Left lung (tissue), 10 donors: ENCODE results near the gene ITGA8. TPM values are rescaled to one million over a fixed set of nuclear protein-coding genes. Genes with fewer than 3 reads are reported as not detected.

Source experiments
- ATAC-seq: fragments of 200-7000 bp; cut with Tn5 transposase; one replicate; pipeline ENCODE4 v1.9.1; 2020; ENCODE audit warnings: moderate library complexity
- DNase-seq, 4 donors: peaks; one replicate each; pipeline ENCODE4 v3.0.0-alpha.2; 2013 to 2020
- H3K27ac ChIP-seq, 2 donors: fragments of 200-600 bp; sonication (generic) in 1 of 2; one replicate each; pipeline versions ENCODE4 v1.5.0 to v1.8.0; 2020 to 2021
- H3K27me3 ChIP-seq, 2 donors: fragments of 200-600 bp; sonication (generic) in 1 of 2; one replicate each; pipeline versions ENCODE4 v1.5.0 to v1.8.0; 2020 to 2021
- H3K36me3 ChIP-seq, 2 donors: fragments of 200-600 bp; sonication (generic) in 1 of 2; one replicate each; pipeline versions ENCODE4 v1.5.0 to v1.8.0; 2020 to 2021
- H3K4me1 ChIP-seq, 2 donors: fragments of 200-600 bp; one replicate each; pipeline ENCODE4 v1.8.0; 2021
- H3K4me3 ChIP-seq, 2 donors: fragments of 200-600 bp; sonication (generic) in 1 of 2; one replicate each; pipeline versions ENCODE4 v1.5.0 to v1.8.0; 2020 to 2021; ENCODE audit warnings: mild to moderate bottlenecking in 1 of 2
- H3K9me3 ChIP-seq, 2 donors: fragments of 200-600 bp; sonication (generic) in 1 of 2; one replicate each; pipeline versions ENCODE4 v1.5.0 to v1.8.0; 2020 to 2021
- intact Hi-C, 2 donors: fragments of 100-400 bp; cut with DNase I; formaldehyde crosslinking; loops; one replicate each; pipeline versions ENCODE4 v1.11.2 to v1.14.2; 2022
- polyA plus RNA-seq, 6 donors: library from polyadenylated mRNA; unstranded; fragments of 120-200 nt; gene quantifications; one replicate each; pipeline ENCODE4 v1.2.1, GENCODE V29; 2013; ENCODE audit not compliant: insufficient read length in 6 of 6
- total RNA-seq, 2 donors: library from RNA; stranded (reverse); fragmentation: NEBNext Ultra II Directional; extraction: Animal tissue kit (Norgen Biotek cat#: 25700); gene quantifications; one replicate each; pipeline ENCODE4 v1.2.1, GENCODE V29; 2021
- TF ChIP-seq, protein P1 (sequence below), 2 donors: fragments of 200-600 bp; sonication (generic) in 1 of 2; IDR thresholded peaks; one replicate each; pipeline versions ENCODE4 v1.5.0 to v1.8.0; 2021; ENCODE audit warnings: antibody characterized with exemption in 2 of 2
- donor health status: DM: no; HTN: yes; CAD: no.
- donor health status: DM: no; HTN: no; CAD: no.

ITGA8 gene
- total and polyA plus RNA-seq, 8 donors = 23.7 to 83.3 (median 67.3) TPM

DNA sequence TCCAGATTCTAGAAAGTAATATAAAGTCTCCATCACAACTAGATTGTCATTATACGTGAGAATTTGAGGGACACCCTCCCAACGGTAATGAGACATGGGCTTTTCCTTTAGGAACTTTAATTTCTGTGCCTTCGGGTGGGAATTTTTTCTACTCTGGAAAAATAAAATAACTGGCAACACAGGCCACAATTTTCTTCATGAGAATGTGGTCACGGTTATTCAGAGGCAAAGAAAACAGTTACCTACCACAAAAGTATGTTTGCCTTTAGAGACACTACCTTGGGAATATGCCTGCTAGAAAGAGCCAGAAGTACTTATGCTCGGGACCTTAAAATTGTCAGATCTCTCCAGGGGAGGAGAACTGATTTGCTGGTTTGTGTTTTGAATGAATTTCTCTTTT, 99.4 kb downstream of the ITGA8 start:
- Histone ChIP-seq H3K27ac (no peak overlapping the region), H3K36me3 (no peaks in the 10 kb centered on the region), H3K9me3 (no peaks in the 10 kb centered on the region), H3K4me1 (no peaks in the 10 kb centered on the region), H3K27me3 (no peaks in the 10 kb centered on the region), H3K4me3 (no peak overlapping the region)
- TF ChIP-seq, protein P1, sequence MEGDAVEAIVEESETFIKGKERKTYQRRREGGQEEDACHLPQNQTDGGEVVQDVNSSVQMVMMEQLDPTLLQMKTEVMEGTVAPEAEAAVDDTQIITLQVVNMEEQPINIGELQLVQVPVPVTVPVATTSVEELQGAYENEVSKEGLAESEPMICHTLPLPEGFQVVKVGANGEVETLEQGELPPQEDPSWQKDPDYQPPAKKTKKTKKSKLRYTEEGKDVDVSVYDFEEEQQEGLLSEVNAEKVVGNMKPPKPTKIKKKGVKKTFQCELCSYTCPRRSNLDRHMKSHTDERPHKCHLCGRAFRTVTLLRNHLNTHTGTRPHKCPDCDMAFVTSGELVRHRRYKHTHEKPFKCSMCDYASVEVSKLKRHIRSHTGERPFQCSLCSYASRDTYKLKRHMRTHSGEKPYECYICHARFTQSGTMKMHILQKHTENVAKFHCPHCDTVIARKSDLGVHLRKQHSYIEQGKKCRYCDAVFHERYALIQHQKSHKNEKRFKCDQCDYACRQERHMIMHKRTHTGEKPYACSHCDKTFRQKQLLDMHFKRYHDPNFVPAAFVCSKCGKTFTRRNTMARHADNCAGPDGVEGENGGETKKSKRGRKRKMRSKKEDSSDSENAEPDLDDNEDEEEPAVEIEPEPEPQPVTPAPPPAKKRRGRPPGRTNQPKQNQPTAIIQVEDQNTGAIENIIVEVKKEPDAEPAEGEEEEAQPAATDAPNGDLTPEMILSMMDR (IDR thresholded peaks at IDR 0.05) = no peak
- no peak for ATAC-seq
- DNase-seq = no peak
- intact Hi-C loops = no loop called here

DNA sequence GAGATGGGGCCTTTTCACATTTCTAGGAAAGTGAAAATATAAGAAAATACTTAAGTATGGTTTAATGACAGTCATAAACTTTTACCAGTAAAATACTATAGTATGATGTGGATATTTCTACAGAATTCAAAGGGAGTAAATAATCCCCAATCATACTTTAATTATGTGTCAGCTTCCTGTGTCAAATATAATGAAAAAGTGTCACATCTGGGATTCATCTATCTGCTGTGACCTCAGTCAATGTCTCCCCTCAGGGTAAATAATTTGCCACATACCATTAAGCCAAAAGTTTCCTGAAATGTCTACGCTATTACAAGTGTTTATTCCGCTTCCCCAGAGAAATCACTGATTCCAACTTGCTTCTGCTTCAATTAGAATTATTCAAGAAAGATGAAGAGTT, 110.5 kb downstream of the ITGA8 start:
- no peaks in the 10 kb centered on the region for H3K9me3 ChIP-seq
- no peaks in the 10 kb centered on the region for H3K36me3 ChIP-seq
- H3K27ac ChIP-seq = no peak overlapping the region
- intact Hi-C loops = no loop called here
- H3K27me3 ChIP-seq = no peaks in the 10 kb centered on the region
- ATAC-seq = no peak
- H3K4me3 ChIP-seq = no peak overlapping the region
- TF ChIP-seq, protein P1 (IDR thresholded peaks at IDR 0.05) = no peak
- no peaks in the 10 kb centered on the region for H3K4me1 ChIP-seq
- no peak for DNase-seq

DNA sequence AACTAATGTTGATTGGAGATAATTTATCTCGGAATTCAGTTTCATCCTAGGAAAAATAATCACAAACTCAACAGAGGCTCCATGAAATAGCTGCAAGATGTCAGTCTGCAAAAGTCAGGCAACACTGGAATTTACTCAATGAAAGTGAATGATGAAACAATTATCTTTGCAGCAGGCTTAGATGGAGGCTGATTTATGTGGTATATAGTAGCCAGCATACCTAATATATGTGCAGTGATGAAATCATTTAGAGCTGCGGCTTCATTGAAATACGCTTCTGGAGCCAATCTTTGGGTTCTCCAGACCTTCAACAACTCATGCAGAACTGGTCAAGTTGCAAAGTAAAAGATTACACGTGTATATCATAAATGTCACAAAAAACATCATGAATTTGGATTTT, 113.3 kb downstream of the ITGA8 start:
- no peak overlapping the region for H3K4me3 ChIP-seq
- no peak for DNase-seq
- no peak for ATAC-seq
- H3K27ac ChIP-seq = no peak overlapping the region
- H3K36me3 ChIP-seq = no peaks in the 10 kb centered on the region
- TF ChIP-seq, protein P1 (IDR thresholded peaks at IDR 0.05) = no peak
- H3K27me3 ChIP-seq = no peaks in the 10 kb centered on the region
- no peaks in the 10 kb centered on the region for H3K4me1 ChIP-seq
- intact Hi-C loops = no loop called here
- no peaks in the 10 kb centered on the region for H3K9me3 ChIP-seq

DNA sequence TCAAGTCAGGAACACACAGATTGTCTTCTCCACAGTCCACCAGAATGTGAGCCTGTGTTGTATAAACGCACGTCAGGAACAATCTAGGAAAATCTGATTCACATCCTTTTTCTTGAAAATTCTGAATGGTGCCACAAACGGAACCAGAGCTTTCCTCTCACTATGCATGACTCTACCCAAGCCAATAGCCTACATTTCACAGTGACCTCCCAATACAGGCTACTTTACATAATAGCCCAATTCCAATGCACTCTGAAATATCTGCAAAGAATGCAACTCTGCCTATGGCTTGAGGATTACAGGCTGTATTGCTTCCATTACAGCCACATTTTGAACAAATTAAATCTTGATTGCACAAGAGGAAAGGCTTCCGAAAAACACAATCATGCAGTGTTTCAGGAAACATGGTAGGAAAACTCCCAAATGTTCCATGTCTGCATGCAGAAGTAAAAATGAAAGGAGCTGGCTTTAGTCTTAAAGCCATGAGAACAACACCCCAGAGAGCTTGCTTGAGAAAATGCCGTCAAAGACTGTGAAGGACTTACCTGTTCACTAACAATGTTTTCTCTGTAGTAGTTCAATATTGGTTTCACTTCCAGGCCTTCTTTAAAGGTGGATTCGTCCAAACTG, 113.9 kb downstream of the ITGA8 start:
- TF ChIP-seq, protein P1 (IDR thresholded peaks at IDR 0.05) = no peak
- Histone ChIP-seq H3K27me3 (no peaks in the 10 kb centered on the region), H3K27ac (no peak overlapping the region), H3K4me3 (no peak overlapping the region), H3K9me3 (no peaks in the 10 kb centered on the region), H3K4me1 (no peaks in the 10 kb centered on the region), H3K36me3 (no peaks in the 10 kb centered on the region)
- DNase-seq (no peak), ATAC-seq (no peak)
- intact Hi-C loops = no loop called here

DNA sequence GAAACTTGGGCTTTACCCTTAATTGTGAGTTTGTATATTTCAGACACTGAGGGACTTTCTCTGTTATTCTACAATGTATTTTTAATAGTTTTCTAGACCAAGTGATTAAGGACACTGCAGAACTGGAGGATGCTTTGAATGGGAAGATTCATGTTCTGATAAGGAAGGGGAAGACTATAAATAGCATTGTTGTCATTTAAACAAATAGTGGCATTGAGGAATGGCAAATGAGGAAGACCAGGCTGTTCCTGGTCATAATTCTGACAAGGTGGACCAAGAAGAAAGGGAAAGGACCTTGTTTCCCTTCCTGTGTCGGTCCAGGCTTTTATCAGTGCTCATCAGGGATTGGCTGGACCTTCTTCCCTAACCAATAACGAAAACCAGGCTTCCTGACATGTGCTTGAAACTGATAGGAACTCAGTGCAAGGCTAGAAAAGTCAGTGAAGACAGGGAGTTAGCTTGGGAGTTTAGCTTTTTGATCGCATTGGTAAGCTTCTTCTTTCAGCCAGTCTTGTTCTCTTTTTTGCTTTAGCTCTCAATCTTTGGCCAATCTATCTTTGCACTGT, 116.2 kb downstream of the ITGA8 start:
- H3K4me3 ChIP-seq = no peak overlapping the region
- no peaks in the 10 kb centered on the region for H3K27me3 ChIP-seq
- ATAC-seq (no peak), DNase-seq (no peak)
- TF ChIP-seq, protein P1 (IDR thresholded peaks at IDR 0.05) = no peak
- H3K36me3 ChIP-seq = no peaks in the 10 kb centered on the region
- no peaks in the 10 kb centered on the region for H3K4me1 ChIP-seq
- intact Hi-C loops = no loop called here
- H3K9me3 ChIP-seq = no peaks in the 10 kb centered on the region
- H3K27ac ChIP-seq = no peak overlapping the region
